Stimulated activated CD4-positive, alpha-beta T cell treated with anti-CD3 and anti-CD28 coated beads, Interleukin-1b, Interleukin-23, amount 100 ng/mL, for 48 hours (primary cell): ENCODE measurements around the gene GRB10.

Experiments
- DNase-seq: peaks from one replicate; pipeline ENCODE4 v3.0.0-alpha.2; 2020

The GRB10 gene

DNA sequence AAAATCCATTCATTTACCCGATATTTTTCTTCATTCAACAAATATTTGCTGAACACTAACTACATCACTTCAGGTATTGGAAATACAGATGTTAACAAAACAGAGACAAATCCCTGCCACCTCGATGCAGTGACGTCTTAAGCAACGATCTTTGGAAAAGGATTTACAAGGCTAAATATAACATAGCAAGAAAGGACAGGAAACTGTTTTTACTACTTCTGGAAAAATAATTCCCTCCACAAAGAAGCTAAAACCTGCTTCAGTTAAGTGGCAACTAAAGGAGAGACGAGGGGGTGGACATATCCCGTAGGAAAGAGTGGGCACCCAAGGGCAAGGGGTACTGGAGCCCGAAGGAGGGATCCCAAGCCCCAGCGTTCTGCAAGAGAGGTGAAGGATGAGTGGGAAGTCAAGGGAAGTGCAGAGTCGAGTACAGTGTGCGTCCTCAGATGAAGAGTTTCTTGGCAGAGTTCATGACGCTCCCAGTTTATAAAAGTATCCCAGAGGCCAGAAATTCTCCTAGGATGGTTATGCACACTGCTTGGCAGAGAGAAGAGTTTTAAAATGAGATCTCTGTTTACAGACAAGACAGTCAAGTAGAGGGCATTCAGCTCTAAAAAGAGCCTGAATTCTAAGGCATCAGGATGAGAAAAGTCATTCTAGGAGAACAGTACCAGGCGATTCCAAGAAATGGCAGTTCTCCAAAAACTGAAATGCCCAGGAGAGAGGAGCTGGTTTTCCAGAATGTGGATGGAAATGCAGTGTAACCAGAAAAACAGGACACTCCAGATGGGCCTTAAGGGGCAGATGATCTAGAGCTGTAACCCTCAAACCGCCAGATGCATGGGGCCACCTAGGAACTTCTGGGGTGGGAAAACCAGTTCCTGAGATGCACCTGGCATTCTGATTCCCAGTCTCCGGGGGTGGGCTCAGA is 97.3 kb downstream of the GRB10 start:
- no peak for DNase-seq

GRCh38 chr7:50684713-50685075 is 98.0 kb downstream of the GRB10 start:
- DNase-seq: no peak

DNA sequence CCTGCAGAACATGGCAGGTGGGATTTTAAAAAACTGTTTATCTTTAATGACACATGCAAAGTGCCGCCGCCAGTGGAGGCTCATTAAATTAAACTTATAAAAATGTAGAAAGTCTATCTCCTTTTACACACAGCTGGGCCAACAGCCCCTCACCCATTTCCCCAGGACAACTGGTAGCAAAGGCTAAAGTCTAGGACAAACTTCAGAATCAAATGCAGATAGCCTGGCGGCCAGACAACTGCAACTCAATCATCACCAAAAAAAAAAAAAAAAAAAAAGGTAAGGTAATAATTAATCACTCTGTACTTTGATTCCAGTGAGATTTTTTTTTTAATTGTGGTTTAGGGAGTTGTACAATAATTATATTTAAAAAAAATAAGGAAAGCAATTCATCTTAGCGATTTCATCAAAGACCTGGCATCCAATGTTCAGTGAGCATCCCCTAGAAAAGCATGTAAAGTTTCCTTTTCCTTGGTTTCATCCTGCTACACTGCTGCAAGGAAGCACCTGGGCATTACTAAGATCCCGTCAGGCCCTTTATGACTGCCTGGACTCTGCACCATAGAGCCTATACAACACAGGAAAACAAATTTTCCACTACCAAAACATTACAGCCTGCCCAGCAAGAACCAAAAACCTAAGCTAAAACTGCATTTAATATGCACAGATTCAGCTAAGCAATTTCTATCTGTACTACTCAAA is 98.5 kb downstream of the GRB10 start:
- no peak for DNase-seq

GRCh38 chr7:50682573-50682972 is 100.1 kb downstream of the GRB10 start:
- DNase-seq: no peak

- no peak for DNase-seq
Measured at GRCh38 chr7:50682079-50682478, 100.6 kb downstream of the GRB10 start.

DNA sequence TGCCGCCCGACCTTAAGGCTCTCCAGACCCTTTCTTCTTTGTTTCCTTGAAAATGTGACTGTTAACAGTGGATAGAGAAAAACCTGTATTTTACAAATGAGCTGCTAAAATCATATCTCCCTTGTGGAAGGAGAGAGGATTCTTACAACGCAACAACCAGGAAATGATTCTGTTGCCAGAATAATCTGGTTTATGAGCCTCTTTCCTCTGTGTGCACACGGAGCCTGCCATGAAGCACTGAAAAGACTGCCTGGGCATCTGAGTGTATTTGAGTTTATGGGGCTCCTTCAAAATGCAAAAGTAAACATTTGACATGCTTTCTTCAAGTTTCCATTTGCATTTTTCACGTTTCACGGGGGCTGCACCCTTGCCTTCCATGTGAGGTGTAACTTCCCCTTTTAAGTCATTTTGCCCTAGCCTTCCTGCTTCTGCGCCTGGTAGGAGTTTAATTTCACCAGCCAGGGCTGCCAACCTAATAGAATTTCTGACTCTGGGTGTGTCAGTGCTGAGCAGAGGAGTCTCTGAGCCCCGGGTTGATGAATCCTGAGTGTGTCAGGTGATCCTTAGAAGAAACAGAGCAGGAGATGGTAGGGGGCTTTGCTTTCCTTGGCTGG is 101.2 kb downstream of the GRB10 start:
- DNase-seq: no peak

DNA sequence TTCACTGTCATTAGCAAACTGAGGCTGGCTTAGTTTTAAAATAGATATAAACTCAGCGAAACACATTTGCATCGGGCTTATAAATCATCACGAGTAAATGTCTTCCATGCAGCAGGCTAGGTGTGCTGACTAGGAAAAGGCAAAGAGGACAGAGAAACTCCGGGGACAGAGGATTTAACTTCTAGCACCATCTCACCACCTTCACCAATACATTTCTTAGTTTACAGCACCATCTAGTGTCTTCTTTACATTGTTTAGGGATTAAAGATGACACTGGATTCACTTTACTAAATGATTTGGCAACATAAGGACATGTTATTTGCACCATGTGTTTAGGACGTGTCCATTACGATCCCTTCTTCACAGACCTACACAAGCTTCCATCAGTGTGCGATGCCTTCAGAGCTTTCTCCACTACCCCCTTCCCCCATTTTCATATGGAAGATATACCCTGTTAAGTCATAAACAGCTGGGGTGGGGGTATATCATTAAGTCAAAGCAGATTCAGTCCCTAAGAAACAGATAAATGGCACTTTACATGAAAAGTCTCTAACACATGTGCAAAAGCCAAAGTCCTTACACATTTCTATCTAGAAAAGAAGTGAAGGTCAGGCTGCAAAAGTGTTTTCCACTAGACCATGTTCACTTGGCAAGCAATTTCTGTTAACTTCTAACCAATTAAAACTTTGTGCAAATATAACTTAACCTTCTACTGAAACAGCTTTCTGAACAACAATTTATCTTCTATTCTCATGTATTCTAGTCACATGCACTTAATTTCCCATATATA is 103.3 kb downstream of the GRB10 start:
- no peak for DNase-seq

- no peak for DNase-seq
Measured at GRCh38 chr7:50678586-50678985, 104.1 kb downstream of the GRB10 start.

DNA sequence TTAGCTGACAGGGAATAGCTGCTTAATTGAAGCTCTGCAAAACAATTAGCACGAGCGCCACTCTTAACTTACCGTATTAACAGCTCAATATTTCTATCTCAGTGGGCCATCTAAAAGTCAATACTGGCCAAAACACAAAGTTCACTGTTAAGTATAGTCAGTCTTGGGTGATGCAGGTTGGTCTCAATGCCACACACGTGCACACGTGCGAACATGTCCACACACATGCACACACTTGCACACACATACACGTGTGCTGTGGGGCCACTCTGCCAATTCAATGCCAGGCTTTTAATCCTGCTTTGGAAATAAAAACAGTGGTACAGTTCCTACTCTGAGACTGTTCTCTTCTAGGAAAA is 105.1 kb downstream of the GRB10 start:
- DNase-seq: no peak

- DNase-seq: no peak
Measured at GRCh38 chr7:50676740-50677637, 105.7 kb downstream of the GRB10 start.

- DNase-seq: no peak
Measured at GRCh38 chr7:50676079-50676478, 106.6 kb downstream of the GRB10 start.

DNA sequence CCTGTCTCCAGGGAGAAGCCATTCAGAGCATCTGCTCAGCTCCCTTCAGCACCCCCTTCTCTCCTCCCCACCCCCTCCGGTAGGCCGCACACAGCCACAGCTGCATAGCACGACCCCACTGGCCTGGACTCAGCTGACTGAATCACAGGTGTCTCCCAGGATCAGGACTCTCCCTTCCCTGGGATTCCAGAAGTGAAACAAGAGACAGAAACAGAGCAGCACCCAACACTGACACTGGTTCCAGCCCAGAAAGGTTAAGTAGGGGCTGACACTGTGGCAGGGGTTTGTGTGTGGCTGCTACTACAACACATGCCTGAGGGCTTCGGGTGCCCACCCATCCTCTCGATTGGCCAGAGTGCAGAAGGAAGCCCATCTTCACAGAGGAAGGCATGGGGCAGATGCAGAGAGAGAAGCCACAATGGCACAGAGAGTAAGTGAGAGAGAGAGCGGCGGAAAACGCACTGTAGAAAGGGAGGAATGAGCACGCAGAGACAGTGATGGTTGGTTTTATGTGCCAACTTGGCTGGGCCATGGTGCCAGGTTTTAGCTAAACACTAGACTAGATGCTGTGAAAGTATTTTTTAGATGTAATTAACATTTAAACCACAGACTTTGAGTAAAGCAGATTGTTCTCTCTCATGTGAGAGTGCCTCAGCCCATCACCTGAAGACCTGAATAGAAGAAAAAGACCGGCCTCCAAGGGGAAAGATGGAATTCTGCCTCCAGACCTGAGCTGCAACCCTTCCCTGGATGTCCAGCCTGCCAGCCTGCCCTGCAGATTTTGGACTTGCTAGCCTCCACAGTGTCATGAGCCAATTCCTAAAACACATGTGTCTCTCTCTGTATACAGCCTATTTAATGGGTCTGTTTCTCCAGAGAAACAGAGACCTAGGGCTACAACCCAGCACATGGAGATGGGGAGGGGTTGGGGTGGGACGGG is 107.5 kb downstream of the GRB10 start:
- no peak for DNase-seq

- no peak for DNase-seq
Measured at GRCh38 chr7:50674299-50674698, 108.4 kb downstream of the GRB10 start.

DNA sequence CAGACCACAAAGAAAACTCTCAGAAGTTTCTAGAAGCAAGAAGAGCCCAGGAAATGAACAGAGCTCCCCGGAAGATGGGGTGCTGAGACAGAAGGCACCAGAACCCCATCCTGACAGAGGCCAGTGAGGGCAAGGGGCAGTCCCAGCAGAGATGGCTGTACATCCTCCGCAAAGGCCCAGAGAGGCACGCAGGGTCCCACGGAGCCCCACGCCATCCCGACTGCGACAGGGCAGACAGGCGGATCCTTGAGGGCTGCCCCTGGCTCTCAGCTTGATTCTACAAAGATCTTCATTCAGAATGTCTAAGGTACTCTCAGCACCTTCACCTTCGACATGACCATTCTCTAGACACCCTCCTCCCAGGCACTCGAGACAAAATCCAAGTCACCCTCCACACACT is 109.6 kb downstream of the GRB10 start:
- no peak for DNase-seq

DNA sequence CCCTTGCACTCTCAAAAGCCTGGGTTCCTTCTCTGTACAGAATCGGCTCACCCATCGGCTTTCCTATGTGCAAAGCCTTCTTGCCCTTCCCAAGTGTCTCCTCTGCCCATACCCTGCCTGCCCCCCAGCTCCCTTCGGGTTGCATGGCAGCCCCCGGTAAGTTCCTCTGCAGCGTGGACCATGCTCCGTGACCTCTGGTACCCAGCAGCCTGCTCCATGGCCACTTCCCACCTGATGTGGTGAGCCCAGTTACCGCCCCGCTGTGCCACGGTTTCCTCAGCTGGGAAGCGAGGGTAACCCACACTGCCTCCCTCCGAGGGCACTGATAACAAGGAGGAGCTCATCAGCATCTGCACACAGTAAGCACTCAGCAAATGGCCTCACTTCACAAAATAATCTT is 110.7 kb downstream of the GRB10 start:
- no peak for DNase-seq

- no peak for DNase-seq
Measured at GRCh38 chr7:50671386-50671785, 111.3 kb downstream of the GRB10 start.

GRCh38 chr7:50669890-50670289 is 112.8 kb downstream of the GRB10 start:
- DNase-seq: no peak

- no peak for DNase-seq
Measured at GRCh38 chr7:50667789-50668226, 114.9 kb downstream of the GRB10 start.

DNA sequence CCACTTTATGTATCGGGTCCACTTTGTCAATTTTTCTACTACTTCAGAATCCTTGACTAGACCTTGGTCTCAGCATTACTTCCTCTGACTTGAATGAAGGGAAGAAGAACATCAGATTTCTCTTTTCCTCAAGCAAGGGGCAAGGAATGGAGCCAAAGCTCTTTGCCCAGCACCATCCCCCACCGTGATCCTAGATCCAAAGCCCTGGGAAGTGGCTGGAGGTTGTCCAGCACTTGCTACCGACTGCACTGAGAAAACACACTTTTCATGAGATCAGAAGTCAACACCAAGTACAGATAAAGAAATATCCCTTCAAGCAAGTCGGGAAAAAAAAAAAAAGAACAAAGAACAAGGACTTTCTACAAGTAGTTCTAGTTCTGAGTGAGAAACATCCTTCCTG is 115.4 kb downstream of the GRB10 start:
- DNase-seq: no peak

DNA sequence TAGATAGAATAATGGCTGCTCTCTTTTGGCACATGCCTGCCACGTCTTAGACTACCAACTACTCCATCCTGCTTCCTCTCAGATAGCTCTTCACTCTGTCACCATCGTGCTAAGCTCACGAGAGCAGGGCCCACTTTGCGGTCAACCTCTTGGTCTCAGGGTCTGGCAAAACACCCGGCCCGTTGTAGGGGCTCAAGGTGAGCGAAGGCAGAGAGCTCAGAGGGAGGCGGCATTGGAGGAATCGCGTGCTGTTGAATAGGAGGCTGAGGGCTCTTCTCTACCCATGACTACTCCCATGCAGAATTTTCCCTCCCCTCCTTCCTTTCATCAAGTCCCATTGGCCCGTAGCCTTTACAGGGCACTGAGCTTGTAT is 116.6 kb downstream of the GRB10 start:
- no peak for DNase-seq
